Measurements from ENCODE around the gene AGXT.

The AGXT gene

DNA sequence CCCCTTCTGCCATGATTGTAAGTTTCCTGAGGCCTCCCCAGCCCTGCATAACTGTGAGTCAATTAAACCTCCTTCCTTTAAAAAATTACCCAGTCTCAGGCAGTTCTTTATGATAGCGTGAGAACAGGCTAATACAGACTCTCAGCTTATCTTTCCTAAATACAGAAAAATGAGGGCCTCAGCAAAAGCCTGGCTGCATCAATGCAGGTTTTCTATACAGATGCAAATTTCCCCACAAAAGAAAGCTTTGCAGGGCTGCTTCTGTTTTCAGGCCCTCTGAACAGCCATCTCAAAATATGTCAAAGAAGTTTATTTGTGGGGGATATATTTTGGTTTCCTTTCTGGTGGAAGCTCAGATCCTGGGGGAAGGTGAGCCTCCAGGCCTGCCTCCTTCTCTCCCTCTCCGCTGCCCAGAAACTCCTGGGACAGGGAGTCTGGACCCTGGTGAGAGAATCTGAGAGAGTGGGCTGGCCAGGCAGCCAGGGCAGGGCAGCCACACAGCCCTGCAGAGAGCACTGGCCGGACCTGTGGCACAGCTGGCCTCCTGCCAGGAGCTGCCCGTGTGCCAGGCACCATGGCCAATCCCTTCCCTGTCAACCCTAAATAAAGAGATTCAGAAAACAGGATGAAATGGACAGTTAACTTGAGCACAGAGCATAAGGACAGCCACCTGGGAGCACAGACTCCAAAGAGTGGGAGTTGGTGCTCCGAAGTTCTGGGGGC is 21.6 kb upstream of the AGXT start:
- H3K4me2 ChIP-seq (ENCODE audit: low read length), result no peak overlapping the region
- H3K9ac ChIP-seq (ENCODE audit: low read length), result no peak overlapping the region
- H4K20me1 ChIP-seq (ENCODE audit: insufficient read depth, low read length), result no peaks in the 10 kb centered on the region
- no peaks in the 10 kb centered on the region for H3K79me2 ChIP-seq (ENCODE audit: low read length)
- H3K9me3 ChIP-seq (ENCODE audit: insufficient read depth, low read length), result no peaks in the 10 kb centered on the region
- no peak overlapping the region for H2AFZ ChIP-seq (ENCODE audit: low read depth, low read length)
- no peaks in the 10 kb centered on the region for H3K36me3 ChIP-seq (replicated peaks; ENCODE audit: low read depth, low read length)
- no peaks in the 10 kb centered on the region for H3K4me1 ChIP-seq (ENCODE audit: low read length)
- TF ChIP-seq EZH2phosphoT487 (IDR thresholded peaks at IDR 0.05; ENCODE audit: low read depth), result no peak
- TF ChIP-seq, protein P1, sequence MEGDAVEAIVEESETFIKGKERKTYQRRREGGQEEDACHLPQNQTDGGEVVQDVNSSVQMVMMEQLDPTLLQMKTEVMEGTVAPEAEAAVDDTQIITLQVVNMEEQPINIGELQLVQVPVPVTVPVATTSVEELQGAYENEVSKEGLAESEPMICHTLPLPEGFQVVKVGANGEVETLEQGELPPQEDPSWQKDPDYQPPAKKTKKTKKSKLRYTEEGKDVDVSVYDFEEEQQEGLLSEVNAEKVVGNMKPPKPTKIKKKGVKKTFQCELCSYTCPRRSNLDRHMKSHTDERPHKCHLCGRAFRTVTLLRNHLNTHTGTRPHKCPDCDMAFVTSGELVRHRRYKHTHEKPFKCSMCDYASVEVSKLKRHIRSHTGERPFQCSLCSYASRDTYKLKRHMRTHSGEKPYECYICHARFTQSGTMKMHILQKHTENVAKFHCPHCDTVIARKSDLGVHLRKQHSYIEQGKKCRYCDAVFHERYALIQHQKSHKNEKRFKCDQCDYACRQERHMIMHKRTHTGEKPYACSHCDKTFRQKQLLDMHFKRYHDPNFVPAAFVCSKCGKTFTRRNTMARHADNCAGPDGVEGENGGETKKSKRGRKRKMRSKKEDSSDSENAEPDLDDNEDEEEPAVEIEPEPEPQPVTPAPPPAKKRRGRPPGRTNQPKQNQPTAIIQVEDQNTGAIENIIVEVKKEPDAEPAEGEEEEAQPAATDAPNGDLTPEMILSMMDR (IDR thresholded peaks at IDR 0.05; ENCODE audit: low read depth, low read length), result no peak
- no peaks in the 10 kb centered on the region for H3K27me3 ChIP-seq (ENCODE audit: low read depth, low read length)
- no peak overlapping the region for H3K27ac ChIP-seq (ENCODE audit: low read length)
- no peak overlapping the region for H3K4me3 ChIP-seq (ENCODE audit: low read length)

DNA sequence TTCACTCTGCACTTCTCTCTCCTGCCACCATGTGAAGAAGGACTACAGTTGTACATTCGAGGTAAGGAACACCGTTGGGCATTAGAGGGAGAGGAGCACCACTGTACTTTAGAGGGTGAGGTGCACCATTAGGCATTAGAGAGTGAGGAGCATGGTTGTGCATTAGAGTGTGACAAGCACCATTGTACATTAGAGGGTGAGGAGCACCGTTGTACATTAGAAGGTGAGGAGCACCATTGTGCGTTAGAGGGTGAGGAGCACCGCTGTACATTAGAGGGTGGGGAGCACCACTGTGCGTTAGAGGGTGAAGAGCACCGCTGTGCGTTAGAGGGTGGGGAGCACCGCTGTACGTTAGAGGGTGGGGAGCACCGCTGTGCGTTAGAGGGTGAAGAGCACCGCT is 20.8 kb upstream of the AGXT start:
- no peak for TF ChIP-seq EZH2phosphoT487 (IDR thresholded peaks at IDR 0.05; ENCODE audit: low read depth)
- TF ChIP-seq, protein P1 (IDR thresholded peaks at IDR 0.05; ENCODE audit: low read depth, low read length), result no peak
- Histone ChIP-seq H3K4me2 (ENCODE audit: low read length) (no peak overlapping the region), H3K4me1 (ENCODE audit: low read length) (no peaks in the 10 kb centered on the region), H3K4me3 (ENCODE audit: low read length) (no peak overlapping the region), H3K9me3 (ENCODE audit: insufficient read depth, low read length) (no peaks in the 10 kb centered on the region), H3K36me3 (replicated peaks; ENCODE audit: low read depth, low read length) (no peaks in the 10 kb centered on the region), H3K9ac (ENCODE audit: low read length) (no peak overlapping the region), H3K27me3 (ENCODE audit: low read depth, low read length) (no peaks in the 10 kb centered on the region), H3K27ac (ENCODE audit: low read length) (no peak overlapping the region), H4K20me1 (ENCODE audit: insufficient read depth, low read length) (no peaks in the 10 kb centered on the region), H2AFZ (ENCODE audit: low read depth, low read length) (no peak overlapping the region), H3K79me2 (ENCODE audit: low read length) (no peaks in the 10 kb centered on the region)

DNA sequence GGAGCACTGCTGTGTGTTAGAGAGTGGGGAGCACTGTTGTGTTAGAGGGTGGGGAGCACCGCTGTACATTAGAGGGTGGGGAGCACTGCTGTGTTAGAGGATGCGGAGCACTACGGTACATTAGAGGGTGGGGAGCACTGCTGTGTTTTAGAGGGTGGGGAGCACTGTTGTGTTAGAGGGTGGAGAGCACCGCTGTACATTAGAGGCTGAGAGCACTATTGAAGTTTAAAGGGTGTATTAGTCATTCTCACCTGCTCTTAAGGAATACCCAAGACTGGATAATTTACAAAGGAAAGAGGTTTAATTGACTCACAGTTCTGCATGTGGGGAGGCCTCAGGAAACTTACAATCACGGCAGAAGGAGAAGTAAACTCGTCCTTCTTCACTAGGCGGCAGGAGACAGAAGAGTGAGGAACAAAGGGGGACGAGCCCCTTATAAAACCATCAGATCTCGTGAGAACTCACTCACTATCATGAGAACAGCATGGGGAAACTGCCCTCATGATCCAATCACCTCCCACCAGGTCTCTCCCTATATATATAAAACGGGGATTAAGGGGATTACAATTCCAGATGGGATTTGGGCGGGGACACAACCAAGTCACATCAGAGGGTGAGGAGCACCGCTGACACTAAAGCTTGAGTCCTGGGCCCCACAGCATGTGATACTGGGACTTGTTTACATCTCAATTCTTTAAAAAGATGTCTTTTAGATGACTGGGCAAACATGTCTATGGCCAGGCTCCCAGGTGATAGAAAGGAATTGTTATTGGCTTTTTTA is 19.5 kb upstream of the AGXT start:
- Histone ChIP-seq H3K4me1 (ENCODE audit: low read length) (no peaks in the 10 kb centered on the region), H3K79me2 (ENCODE audit: low read length) (no peaks in the 10 kb centered on the region), H3K36me3 (replicated peaks; ENCODE audit: low read depth, low read length) (no peaks in the 10 kb centered on the region), H3K9me3 (ENCODE audit: insufficient read depth, low read length) (no peaks in the 10 kb centered on the region), H2AFZ (ENCODE audit: low read depth, low read length) (no peak overlapping the region), H3K4me3 (ENCODE audit: low read length) (no peak overlapping the region), H3K27me3 (ENCODE audit: low read depth, low read length) (no peaks in the 10 kb centered on the region), H3K27ac (ENCODE audit: low read length) (no peak overlapping the region), H3K4me2 (ENCODE audit: low read length) (no peak overlapping the region), H3K9ac (ENCODE audit: low read length) (no peak overlapping the region), H4K20me1 (ENCODE audit: insufficient read depth, low read length) (no peaks in the 10 kb centered on the region)
- TF ChIP-seq, protein P1 (IDR thresholded peaks at IDR 0.05; ENCODE audit: low read depth, low read length), result no peak
- TF ChIP-seq EZH2phosphoT487 (IDR thresholded peaks at IDR 0.05; ENCODE audit: low read depth), result no peak

DNA sequence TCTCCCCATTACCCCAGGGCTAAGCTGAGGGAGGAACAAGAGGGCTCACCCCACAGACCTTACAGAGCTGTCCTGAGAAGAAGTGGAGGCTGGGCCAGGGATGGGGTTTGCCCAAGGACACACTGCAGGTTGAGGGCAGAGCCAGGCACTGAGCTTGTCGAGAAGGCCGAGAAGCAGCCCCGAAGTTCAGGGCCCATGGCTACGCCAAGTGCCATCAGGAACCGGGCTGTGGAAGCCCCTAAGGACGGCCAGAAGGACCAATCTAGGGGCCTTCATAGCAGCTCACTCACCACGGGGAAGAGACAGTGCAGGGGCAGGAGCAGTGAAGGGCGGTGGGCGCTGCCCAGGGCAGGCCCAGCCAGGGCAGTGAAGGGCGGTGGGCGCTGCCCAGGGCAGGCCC is 18.6 kb upstream of the AGXT start:
- H3K27me3 ChIP-seq (ENCODE audit: low read depth, low read length), result no peaks in the 10 kb centered on the region
- no peak for TF ChIP-seq EZH2phosphoT487 (IDR thresholded peaks at IDR 0.05; ENCODE audit: low read depth)
- TF ChIP-seq, protein P1 (IDR thresholded peaks at IDR 0.05; ENCODE audit: low read depth, low read length), result no peak

More for the DNA sequence above, 18.6 kb upstream of the AGXT start:
- H3K9ac ChIP-seq (ENCODE audit: low read length), result no peak overlapping the region
- no peaks in the 10 kb centered on the region for H4K20me1 ChIP-seq (ENCODE audit: insufficient read depth, low read length)
- no peak overlapping the region for H3K4me2 ChIP-seq (ENCODE audit: low read length)
- H2AFZ ChIP-seq (ENCODE audit: low read depth, low read length), result no peak overlapping the region
- no peaks in the 10 kb centered on the region for H3K9me3 ChIP-seq (ENCODE audit: insufficient read depth, low read length)
- no peaks in the 10 kb centered on the region for H3K4me1 ChIP-seq (ENCODE audit: low read length)
- no peaks in the 10 kb centered on the region for H3K79me2 ChIP-seq (ENCODE audit: low read length)
- H3K27ac ChIP-seq (ENCODE audit: low read length), result no peak overlapping the region
- H3K36me3 ChIP-seq (replicated peaks; ENCODE audit: low read depth, low read length), result no peaks in the 10 kb centered on the region
- no peak overlapping the region for H3K4me3 ChIP-seq (ENCODE audit: low read length)
